Left hindlimb (tissue), 1 donor: ENCODE data around the gene NCKAP5.

ENCODE experiments used
- DNase-seq: peaks from one replicate; pipeline ENCODE4 v3.0.0-alpha.2; 2018

The NCKAP5 gene

GRCh38 chr2:132645722-132646539, 922.3 kb downstream of the NCKAP5 start:
- DNase-seq: no peak

GRCh38 chr2:132645176-132645575, 923.1 kb downstream of the NCKAP5 start:
- DNase-seq: no peak

- no peak for DNase-seq
Observed at GRCh38 chr2:132642415-132642814, 925.8 kb downstream of the NCKAP5 start.

- no peak for DNase-seq
Observed at GRCh38 chr2:132641819-132642218, 926.4 kb downstream of the NCKAP5 start.

GRCh38 chr2:132640116-132640515, 928.1 kb downstream of the NCKAP5 start:
- DNase-seq: no peak

- DNase-seq: no peak
Observed at GRCh38 chr2:132638313-132639040, 929.8 kb downstream of the NCKAP5 start.

- DNase-seq: no peak
Observed at GRCh38 chr2:132636346-132636745, 931.9 kb downstream of the NCKAP5 start.

- no peak for DNase-seq
Observed at GRCh38 chr2:132633635-132634034, 934.6 kb downstream of the NCKAP5 start.

GRCh38 chr2:132632000-132632649, 936.1 kb downstream of the NCKAP5 start:
- DNase-seq: no peak

- no peak for DNase-seq
Observed at GRCh38 chr2:132627536-132627935, 940.7 kb downstream of the NCKAP5 start.

- DNase-seq: peak; percentile 51
Observed at GRCh38 chr2:132623096-132623839, 945.0 kb downstream of the NCKAP5 start.
